ENCODE measurements around the gene ACSM4. TPM values are rescaled to one million over a fixed set of nuclear protein-coding genes. Genes with fewer than 3 reads are reported as not detected.

Gene ACSM4
- total and polyA plus RNA-seq, 4 donors = not detected

DNA sequence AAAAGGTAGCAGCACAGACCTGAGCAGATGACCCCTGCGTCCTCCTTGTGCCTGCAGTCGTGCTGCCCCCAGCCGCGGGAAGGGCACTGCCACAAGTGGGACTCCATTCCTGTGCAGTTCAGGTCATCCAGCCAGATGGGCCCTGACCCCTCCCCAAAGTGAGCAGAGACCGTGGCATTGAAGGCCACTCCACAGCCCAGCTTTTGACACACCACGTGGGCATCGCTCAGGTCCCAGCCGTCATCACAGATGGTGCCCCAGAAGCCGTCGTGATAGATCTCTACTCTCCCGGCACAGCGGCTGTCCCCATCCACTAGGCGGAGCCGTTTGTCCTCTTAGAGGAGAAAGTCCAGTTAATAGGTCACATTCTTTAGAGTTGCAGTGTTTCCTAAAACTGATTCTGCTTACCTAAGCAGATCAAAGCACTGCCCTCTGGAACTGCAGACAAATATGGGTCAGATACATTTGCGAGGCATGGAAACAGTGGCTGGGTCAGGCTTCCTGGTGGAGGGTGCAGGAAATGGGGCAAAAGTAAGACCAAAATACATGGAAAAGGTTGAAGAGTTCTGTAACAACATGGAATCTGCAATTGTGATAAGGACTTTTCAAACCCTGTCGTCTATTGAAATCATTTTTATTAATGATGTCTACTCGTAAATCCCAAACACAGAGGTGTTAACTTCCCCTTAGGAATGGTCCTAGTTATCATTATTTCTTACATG lies 70.7 kb downstream of the ACSM4 start:
- 35 to 41% methylated on average over 17 of the region's 17 CpGs for WGBS, 2 donors
- peak in 1 of 3 donors; percentile 7 for DNase-seq
- H3K4me1 ChIP-seq (ENCODE audit: control insufficient read depth in 5 of 5, insufficient read depth in 5 of 5, low read length in 5 of 5) = no peaks in the 10 kb centered on the region
- H3K9me3 ChIP-seq (ENCODE audit: control insufficient read depth in 4 of 4, insufficient read depth in 3 of 4, low read length in 3 of 4) = peaks cover 0 to 2% (median 0%) of the 10 kb centered on the region in 4 donors
- H3K27me3 ChIP-seq (ENCODE audit: control insufficient read depth in 3 of 3, insufficient read depth in 3 of 3, low read length in 2 of 3) = no peaks in the 10 kb centered on the region
- H3K4me3 ChIP-seq = no peak overlapping the region
- TF ChIP-seq, protein P1, sequence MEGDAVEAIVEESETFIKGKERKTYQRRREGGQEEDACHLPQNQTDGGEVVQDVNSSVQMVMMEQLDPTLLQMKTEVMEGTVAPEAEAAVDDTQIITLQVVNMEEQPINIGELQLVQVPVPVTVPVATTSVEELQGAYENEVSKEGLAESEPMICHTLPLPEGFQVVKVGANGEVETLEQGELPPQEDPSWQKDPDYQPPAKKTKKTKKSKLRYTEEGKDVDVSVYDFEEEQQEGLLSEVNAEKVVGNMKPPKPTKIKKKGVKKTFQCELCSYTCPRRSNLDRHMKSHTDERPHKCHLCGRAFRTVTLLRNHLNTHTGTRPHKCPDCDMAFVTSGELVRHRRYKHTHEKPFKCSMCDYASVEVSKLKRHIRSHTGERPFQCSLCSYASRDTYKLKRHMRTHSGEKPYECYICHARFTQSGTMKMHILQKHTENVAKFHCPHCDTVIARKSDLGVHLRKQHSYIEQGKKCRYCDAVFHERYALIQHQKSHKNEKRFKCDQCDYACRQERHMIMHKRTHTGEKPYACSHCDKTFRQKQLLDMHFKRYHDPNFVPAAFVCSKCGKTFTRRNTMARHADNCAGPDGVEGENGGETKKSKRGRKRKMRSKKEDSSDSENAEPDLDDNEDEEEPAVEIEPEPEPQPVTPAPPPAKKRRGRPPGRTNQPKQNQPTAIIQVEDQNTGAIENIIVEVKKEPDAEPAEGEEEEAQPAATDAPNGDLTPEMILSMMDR (IDR thresholded peaks at IDR 0.05; ENCODE audit: control extremely low read depth, extremely low read depth) = no peak
- H3K27ac ChIP-seq (ENCODE audit: low read depth in 1 of 2, low read length in 1 of 2) = no peak overlapping the region
- H3K36me3 ChIP-seq (ENCODE audit: control insufficient read depth in 4 of 4, insufficient read depth in 4 of 4, low read length in 4 of 4) = no peaks in the 10 kb centered on the region
- no peak overlapping the region for H3K9ac ChIP-seq (ENCODE audit: insufficient read depth in 1 of 2, low read length in 2 of 2)
- ATAC-seq (ENCODE audit: insufficient read depth, low FRiP score) = no peak

DNA sequence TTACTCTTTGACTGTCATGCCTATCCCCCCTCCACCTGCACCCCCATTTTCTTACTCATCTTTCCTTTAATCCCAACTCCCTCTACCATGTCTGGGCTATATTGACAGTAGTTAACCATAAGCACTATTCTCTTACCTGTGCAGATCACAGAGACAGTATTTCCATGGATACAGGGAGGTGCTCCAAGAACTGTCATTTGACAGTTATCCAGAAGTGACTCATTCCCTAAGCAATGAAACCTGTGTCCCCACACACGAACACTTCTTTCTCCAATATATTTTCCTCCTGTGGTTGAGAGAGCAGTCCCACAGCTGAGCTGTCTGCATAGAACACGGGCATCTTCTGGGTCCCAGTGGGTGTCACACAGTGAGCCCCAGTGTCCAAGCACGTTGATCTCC lies 71.3 kb downstream of the ACSM4 start:
- 75 to 91% methylated on average over 3 of the region's 3 CpGs for WGBS, 2 donors
- Histone ChIP-seq H3K27ac (ENCODE audit: low read depth in 1 of 2, low read length in 1 of 2) (no peak overlapping the region), H3K4me1 (ENCODE audit: control insufficient read depth in 5 of 5, insufficient read depth in 5 of 5, low read length in 5 of 5) (no peaks in the 10 kb centered on the region), H3K27me3 (ENCODE audit: control insufficient read depth in 3 of 3, insufficient read depth in 3 of 3, low read length in 2 of 3) (no peaks in the 10 kb centered on the region), H3K9ac (ENCODE audit: insufficient read depth in 1 of 2, low read length in 2 of 2) (no peak overlapping the region), H3K4me3 (no peak overlapping the region), H3K9me3 (ENCODE audit: control insufficient read depth in 4 of 4, insufficient read depth in 3 of 4, low read length in 3 of 4) (peaks cover 0 to 2% (median 0%) of the 10 kb centered on the region in 4 donors), H3K36me3 (ENCODE audit: control insufficient read depth in 4 of 4, insufficient read depth in 4 of 4, low read length in 4 of 4) (no peaks in the 10 kb centered on the region)
- no peak for DNase-seq
- TF ChIP-seq, protein P1 (IDR thresholded peaks at IDR 0.05; ENCODE audit: control extremely low read depth, extremely low read depth) = no peak
- ATAC-seq (ENCODE audit: insufficient read depth, low FRiP score) = no peak

DNA sequence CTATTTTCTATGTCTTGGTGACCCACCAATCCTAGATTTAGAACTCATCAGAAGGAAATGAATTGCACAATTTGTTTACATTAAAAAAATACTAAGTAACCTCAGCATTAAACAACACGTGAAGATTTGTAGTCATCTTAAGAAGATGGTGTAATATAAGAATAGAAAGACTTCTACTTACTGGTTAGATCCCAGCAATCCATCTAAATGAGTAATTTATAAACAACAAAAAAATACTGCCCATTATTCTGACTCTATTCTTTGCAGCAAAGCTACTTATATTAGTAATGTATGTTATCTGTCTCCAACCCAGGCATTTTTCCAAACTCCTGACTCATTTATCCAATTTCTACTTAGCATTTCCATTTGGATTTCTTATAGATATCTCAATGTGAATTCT lies 72.3 kb downstream of the ACSM4 start:
- H3K27me3 ChIP-seq (ENCODE audit: control insufficient read depth in 3 of 3, insufficient read depth in 3 of 3, low read length in 2 of 3) = no peaks in the 10 kb centered on the region
- no peak overlapping the region for H3K27ac ChIP-seq (ENCODE audit: low read depth in 1 of 2, low read length in 1 of 2)
- no peak for ATAC-seq (ENCODE audit: insufficient read depth, low FRiP score)
- no peak overlapping the region for H3K4me3 ChIP-seq
- H3K4me1 ChIP-seq (ENCODE audit: control insufficient read depth in 5 of 5, insufficient read depth in 5 of 5, low read length in 5 of 5) = no peaks in the 10 kb centered on the region
- peaks cover 0 to 2% (median 0%) of the 10 kb centered on the region in 4 donors for H3K9me3 ChIP-seq (ENCODE audit: control insufficient read depth in 4 of 4, insufficient read depth in 3 of 4, low read length in 3 of 4)
- WGBS, 2 donors = 31 to 54% methylated on average over 1 of the region's 1 CpG
- TF ChIP-seq, protein P1 (IDR thresholded peaks at IDR 0.05; ENCODE audit: control extremely low read depth, extremely low read depth) = no peak
- no peak for DNase-seq
- H3K36me3 ChIP-seq (ENCODE audit: control insufficient read depth in 4 of 4, insufficient read depth in 4 of 4, low read length in 4 of 4) = no peaks in the 10 kb centered on the region
- no peak overlapping the region for H3K9ac ChIP-seq (ENCODE audit: insufficient read depth in 1 of 2, low read length in 2 of 2)

Other genes starting within 250 kb of the ACSM4 start
- gene C1S, start 243.4 kb upstream of the ACSM4 start, total RNA-seq = 100 to 1,000 TPM; 253 to 291 TPM
- 100 to 1,000 TPM; 148 to 252 TPM for gene C1S, start 243.4 kb upstream of the ACSM4 start, polyA plus RNA-seq
- gene C1R, start 211.6 kb upstream of the ACSM4 start, total RNA-seq = 100 to 1,000 TPM; 268 to 525 TPM
- gene C1R, start 211.6 kb upstream of the ACSM4 start, polyA plus RNA-seq = 100 to 1,000 TPM; 416 to 452 TPM
- gene C1RL, start 194.9 kb upstream of the ACSM4 start, total RNA-seq = 100 to 1,000 TPM; 108 to 116 TPM
- gene C1RL, start 194.9 kb upstream of the ACSM4 start, polyA plus RNA-seq = 10 to 100 TPM; 60.5 to 65.4 TPM
- 1 to 10 TPM; 1.9 to 2.7 TPM for gene RBP5, start 175.2 kb upstream of the ACSM4 start, total RNA-seq
- 1 to 10 TPM; 2.0 to 3.3 TPM for gene RBP5, start 175.2 kb upstream of the ACSM4 start, polyA plus RNA-seq
- 10 to 100 TPM; 37.8 to 74.2 TPM for gene CLSTN3, start 173.7 kb upstream of the ACSM4 start, total RNA-seq
- 10 to 100 TPM; 30.8 to 36.3 TPM for gene CLSTN3, start 173.7 kb upstream of the ACSM4 start, polyA plus RNA-seq
- 10 to 100 TPM; 52.1 to 59.8 TPM for gene PEX5, start 114.4 kb upstream of the ACSM4 start, total RNA-seq
- gene PEX5, start 114.4 kb upstream of the ACSM4 start, polyA plus RNA-seq = 10 to 100 TPM; 19.8 to 34.8 TPM
- 10 to 100 TPM in 1 of 2 donors, 1 to 10 TPM in 1; 4.0 to 22.0 TPM for gene CD163L1, start 140.1 kb downstream of the ACSM4 start, total RNA-seq
- gene CD163L1, start 140.1 kb downstream of the ACSM4 start, polyA plus RNA-seq = 1 to 10 TPM; 2.1 to 2.7 TPM
- 100 to 1,000 TPM in 1 of 2 donors, 10 to 100 TPM in 1; 41.5 to 596 TPM for gene CD163, start 199.7 kb downstream of the ACSM4 start, total RNA-seq
- 1,000 to 10,000 TPM in 1 of 2 donors, 100 to 1,000 TPM in 1; 101 to 1,601 TPM for gene CD163, start 199.7 kb downstream of the ACSM4 start, polyA plus RNA-seq